Fibroblast of pulmonary artery (primary cell): Measurements from ENCODE around the gene ZNF615.

Experiments used
- DNase-seq: peaks from one replicate; pipeline ENCODE4 v3.0.0-alpha.2; 2010; ENCODE audit warnings: low read depth
- H3K4me3 ChIP-seq: replicated peaks from 2 replicates; pipeline ENCODE4 v1.5.1; 2011; ENCODE audit warnings: low read depth, mild to moderate bottlenecking, control low read depth, low read length, moderate library complexity
- TF ChIP-seq, protein P1 (sequence below): IDR thresholded peaks from 2 replicates; pipeline ENCODE4 v1.5.1; 2011; ENCODE audit warnings: mild to moderate bottlenecking, control low read depth, low read length, inconsistent platforms; ENCODE audit errors: missing control alignments

The ZNF615 gene

DNA sequence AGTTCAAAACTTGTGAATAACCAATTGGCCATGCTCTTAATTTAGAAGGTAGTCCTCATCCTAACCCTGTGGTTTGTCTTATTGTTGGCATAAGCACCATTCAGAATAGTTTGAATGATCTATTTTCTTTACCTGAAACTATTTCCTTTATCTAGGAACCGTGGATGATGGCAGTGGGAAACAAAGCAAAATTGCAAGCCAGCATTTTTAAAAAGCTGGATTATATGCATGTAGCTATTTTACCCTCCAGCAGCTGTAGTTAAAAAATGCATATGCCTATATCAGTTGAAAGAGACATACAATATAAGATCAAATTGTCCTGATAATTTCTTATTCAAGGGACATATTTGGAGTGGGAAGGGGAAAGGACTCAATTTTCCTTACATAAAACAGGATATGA lies 61.4 kb downstream of the ZNF615 start:
- H3K4me3 ChIP-seq = no peak overlapping the region
- DNase-seq = no peak
- TF ChIP-seq, protein P1, sequence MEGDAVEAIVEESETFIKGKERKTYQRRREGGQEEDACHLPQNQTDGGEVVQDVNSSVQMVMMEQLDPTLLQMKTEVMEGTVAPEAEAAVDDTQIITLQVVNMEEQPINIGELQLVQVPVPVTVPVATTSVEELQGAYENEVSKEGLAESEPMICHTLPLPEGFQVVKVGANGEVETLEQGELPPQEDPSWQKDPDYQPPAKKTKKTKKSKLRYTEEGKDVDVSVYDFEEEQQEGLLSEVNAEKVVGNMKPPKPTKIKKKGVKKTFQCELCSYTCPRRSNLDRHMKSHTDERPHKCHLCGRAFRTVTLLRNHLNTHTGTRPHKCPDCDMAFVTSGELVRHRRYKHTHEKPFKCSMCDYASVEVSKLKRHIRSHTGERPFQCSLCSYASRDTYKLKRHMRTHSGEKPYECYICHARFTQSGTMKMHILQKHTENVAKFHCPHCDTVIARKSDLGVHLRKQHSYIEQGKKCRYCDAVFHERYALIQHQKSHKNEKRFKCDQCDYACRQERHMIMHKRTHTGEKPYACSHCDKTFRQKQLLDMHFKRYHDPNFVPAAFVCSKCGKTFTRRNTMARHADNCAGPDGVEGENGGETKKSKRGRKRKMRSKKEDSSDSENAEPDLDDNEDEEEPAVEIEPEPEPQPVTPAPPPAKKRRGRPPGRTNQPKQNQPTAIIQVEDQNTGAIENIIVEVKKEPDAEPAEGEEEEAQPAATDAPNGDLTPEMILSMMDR = no peak

DNA sequence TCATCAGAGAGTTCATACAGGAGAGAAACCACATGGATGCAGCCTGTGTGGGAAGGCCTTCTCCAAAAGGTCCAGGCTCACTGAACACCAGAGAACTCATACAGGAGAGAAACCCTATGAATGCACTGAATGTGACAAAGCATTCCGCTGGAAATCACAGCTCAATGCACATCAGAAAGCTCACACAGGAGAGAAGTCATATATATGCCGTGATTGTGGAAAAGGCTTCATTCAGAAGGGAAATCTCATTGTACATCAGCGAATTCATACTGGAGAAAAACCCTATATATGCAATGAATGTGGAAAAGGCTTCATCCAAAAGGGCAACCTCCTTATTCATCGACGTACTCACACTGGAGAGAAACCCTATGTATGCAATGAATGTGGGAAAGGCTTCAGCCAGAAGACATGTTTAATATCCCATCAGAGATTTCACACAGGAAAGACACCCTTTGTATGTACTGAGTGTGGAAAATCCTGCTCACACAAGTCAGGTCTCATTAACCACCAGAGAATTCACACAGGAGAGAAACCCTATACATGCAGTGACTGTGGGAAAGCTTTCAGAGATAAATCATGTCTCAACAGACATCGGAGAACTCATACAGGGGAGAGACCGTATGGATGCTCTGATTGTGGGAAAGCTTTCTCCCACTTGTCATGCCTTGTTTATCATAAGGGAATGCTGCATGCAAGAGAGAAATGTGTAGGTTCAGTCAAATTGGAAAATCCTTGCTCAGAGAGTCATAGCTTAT lies 63.0 kb downstream of the ZNF615 start:
- H3K4me3 ChIP-seq = no peak overlapping the region
- TF ChIP-seq, protein P1 = no peak
- no peak for DNase-seq
